Fibroblast of mammary gland (primary cell): ENCODE measurements around the gene STAT5B.

Experiments
- DNase-seq: peaks from one replicate; pipeline ENCODE4 v3.0.0-alpha.2; 2010; ENCODE audit warnings: low read depth
- H3K4me3 ChIP-seq: 2 replicates; pipeline ENCODE4 v1.5.1; 2011; ENCODE audit warnings: low read depth, mild to moderate bottlenecking, low read length, moderate library complexity; ENCODE audit not compliant: control insufficient read depth
- CTCF ChIP-seq: conservative IDR thresholded peaks from 2 replicates; pipeline ENCODE4 v1.5.1; 2011; ENCODE audit warnings: low read depth, low read length, inconsistent platforms; ENCODE audit not compliant: control insufficient read depth, insufficient read depth

The STAT5B gene

GRCh38 chr17:42283241-42284023, 7.2 kb upstream of the STAT5B start:
- no peak for TF ChIP-seq CTCF
- H3K4me3 ChIP-seq, result no peak overlapping the region
- DNase-seq, result no peak

- no peak overlapping the region for H3K4me3 ChIP-seq
- TF ChIP-seq CTCF, result no peak
- no peak for DNase-seq
These were observed 6.4 kb upstream of the STAT5B start for GRCh38 chr17:42282478-42283080.

GRCh38 chr17:42281571-42282096, 5.4 kb upstream of the STAT5B start:
- no peak for TF ChIP-seq CTCF
- no peak overlapping the region for H3K4me3 ChIP-seq
- no peak for DNase-seq

- DNase-seq, result no peak
- TF ChIP-seq CTCF, result no peak
- no peak overlapping the region for H3K4me3 ChIP-seq
These were observed 3.8 kb upstream of the STAT5B start for GRCh38 chr17:42279776-42280630.

GRCh38 chr17:42277342-42277712, 1.1 kb upstream of the STAT5B start:
- no peak for TF ChIP-seq CTCF
- no peak overlapping the region for H3K4me3 ChIP-seq
- DNase-seq, result no peak

- no peak for TF ChIP-seq CTCF
- DNase-seq, result peak; percentile 84
- peak overlapping the region; percentile 59 for H3K4me3 ChIP-seq
These were observed 584 bp upstream of the STAT5B start for GRCh38 chr17:42276609-42277341.
